ENCODE results near the gene ADD1. TPM values are rescaled to one million over a fixed set of nuclear protein-coding genes. Genes with fewer than 3 reads are reported as not detected.

The ADD1 gene
- total RNA-seq, 6 experiments from 2014 or later = 94.4 to 120 (median 103) TPM

DNA sequence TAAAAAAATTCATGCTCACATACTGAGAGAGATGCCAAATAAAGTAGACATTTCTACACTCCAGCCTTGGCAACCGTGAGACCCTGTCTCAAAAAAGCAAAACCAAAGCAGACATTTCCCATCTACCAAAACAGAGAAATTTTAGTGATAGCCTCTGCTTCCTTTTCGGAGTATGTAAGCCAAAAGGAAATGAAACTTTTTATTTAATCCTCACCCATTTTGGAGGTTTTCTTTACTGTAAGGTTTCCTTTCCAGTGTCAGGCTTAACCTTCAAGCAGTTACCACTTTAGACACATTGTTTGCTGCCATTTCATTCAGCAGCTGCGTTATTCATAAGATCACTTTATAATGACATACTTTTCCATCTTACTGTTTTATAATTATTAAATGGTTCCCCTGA is 15.9 kb downstream of the ADD1 start:
- TF ChIP-seq, protein P1, sequence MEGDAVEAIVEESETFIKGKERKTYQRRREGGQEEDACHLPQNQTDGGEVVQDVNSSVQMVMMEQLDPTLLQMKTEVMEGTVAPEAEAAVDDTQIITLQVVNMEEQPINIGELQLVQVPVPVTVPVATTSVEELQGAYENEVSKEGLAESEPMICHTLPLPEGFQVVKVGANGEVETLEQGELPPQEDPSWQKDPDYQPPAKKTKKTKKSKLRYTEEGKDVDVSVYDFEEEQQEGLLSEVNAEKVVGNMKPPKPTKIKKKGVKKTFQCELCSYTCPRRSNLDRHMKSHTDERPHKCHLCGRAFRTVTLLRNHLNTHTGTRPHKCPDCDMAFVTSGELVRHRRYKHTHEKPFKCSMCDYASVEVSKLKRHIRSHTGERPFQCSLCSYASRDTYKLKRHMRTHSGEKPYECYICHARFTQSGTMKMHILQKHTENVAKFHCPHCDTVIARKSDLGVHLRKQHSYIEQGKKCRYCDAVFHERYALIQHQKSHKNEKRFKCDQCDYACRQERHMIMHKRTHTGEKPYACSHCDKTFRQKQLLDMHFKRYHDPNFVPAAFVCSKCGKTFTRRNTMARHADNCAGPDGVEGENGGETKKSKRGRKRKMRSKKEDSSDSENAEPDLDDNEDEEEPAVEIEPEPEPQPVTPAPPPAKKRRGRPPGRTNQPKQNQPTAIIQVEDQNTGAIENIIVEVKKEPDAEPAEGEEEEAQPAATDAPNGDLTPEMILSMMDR (IDR thresholded peaks at IDR 0.05) = no peak
- no peak for TF ChIP-seq POLR2A (IDR thresholded peaks at IDR 0.05)
- Histone ChIP-seq H3K27me3 (no peaks in the 10 kb centered on the region), H3K9me3 (no peaks in the 10 kb centered on the region), H3K4me3 (no peak overlapping the region), H3K4me1 (peaks cover 0 to 52% (median 22%) of the 10 kb centered on the region in 4 donors), H3K36me3 (peaks cover 0 to 1% (median 0%) of the 10 kb centered on the region in 4 donors), H3K27ac (peak overlapping the region in 2 of 3 donors; percentile 4 to 38)
- DNase-seq = no peak
- WGBS (ENCODE audit: insufficient coverage, low coverage, low lambda C conversion rate, missing lambda C conversion rate) = 51% methylated on average over 3 of the region's 3 CpGs
- no peak for ATAC-seq
- intact Hi-C loops (cut with DNase I) = no loop called here

DNA sequence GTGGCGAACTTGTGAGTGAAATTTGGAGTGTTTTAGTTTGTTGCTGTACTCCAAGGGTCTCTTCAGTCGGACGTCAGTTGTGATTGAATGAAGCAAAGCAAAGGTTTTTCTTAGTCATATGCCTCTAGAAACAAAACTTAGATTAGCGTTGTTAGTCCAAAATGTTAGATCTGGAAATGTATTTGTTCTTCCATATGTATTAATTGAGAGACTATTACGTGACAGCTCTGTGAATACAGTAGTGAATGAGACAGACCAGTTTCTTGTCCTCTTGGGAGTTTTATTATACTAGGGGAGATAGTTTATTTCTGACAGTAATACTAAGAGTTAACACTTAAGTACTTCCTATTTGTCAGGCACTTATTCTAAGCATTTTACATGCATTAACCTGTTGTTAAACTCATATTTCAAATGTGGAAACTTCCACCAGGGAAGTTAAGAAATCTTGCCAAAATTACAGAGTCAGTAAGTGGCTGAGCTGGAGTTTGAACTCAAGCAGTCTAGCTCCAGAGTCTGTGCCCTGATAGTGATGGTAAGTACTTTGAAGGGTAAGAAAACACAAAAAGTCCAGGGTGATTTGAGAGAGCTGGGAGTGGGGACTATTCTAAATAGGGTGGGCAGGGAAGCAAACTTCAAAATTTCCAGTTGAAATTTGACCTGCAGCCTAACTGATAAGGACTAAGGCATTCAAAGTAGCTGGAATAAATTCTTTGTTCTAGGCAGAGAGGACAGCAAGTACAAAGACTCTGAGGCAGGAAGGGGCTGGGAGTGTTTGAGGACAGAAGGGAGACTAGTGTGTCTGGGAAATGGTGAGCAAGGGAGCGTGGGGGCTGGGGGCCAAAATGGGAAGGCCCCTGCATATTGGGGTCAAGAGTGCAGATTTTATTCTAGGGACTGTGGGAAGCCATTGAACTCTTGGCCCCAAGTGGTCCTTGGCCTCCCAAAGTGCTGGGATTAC is 17.0 kb downstream of the ADD1 start:
- H3K4me1 ChIP-seq = peaks cover 0 to 62% (median 26%) of the 10 kb centered on the region in 4 donors
- peak; percentile 38 to 68 (median 51) for ATAC-seq
- WGBS (ENCODE audit: insufficient coverage, low coverage, low lambda C conversion rate, missing lambda C conversion rate) = 81% methylated on average over 6 of the region's 6 CpGs

DNA sequence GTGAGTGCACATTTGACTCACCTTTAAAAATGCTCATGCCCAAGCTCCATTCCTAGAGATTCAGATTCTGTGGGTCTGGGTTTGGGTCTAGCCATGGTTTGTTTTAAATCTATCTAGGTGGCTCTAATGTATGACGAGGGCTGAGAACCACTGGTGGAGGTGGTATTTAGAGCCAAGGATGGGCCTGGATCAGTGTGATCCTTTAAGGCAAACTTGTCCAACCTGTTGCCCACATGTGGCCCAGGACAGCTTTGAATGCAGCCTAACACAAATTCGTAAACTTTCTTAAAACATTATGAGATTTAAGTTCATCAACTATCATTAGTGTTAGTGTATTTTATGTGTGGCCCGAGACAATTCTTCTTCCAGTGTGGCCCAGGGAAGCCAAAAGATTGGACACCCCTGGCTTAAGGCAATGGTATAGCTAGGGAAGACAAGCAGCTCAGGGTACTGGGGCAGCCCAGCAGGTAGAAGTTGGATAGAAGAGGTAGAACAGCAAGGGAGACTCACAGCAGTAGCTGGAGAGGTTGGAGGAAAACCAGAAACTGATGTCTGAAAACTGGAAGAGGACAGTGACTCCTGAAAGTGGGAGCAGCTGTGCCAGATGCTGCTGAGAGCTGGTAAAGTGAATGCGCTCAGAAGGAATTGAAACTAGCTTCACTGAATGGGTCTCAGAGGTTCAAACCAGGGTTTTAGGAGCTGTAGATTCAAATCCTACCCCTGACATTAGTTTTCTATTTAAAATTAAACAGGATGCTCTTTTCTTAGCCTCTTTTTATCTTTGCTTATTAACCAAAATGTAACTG is 18.2 kb downstream of the ADD1 start:
- intact Hi-C loops (cut with DNase I) = no loop called here
- Histone ChIP-seq H3K36me3 (no peaks in the 10 kb centered on the region), H3K4me1 (peaks cover 0 to 73% (median 31%) of the 10 kb centered on the region in 4 donors), H3K27ac (peak overlapping the region in 1 of 3 donors; percentile 16), H3K27me3 (no peaks in the 10 kb centered on the region), H3K4me3 (no peak overlapping the region), H3K9me3 (no peaks in the 10 kb centered on the region)
- ATAC-seq = no peak
- TF ChIP-seq, protein P1 (IDR thresholded peaks at IDR 0.05) = no peak
- 67% methylated on average over 4 of the region's 4 CpGs for WGBS (ENCODE audit: insufficient coverage, low coverage, low lambda C conversion rate, missing lambda C conversion rate)
- DNase-seq = no peak

More for the DNA sequence above, 17.0 kb downstream of the ADD1 start:
- intact Hi-C loops (cut with DNase I) = no loop called here
- Histone ChIP-seq H3K27ac (peak overlapping the region; percentile 16 to 45 (median 17)), H3K9me3 (no peaks in the 10 kb centered on the region), H3K36me3 (no peaks in the 10 kb centered on the region), H3K4me3 (no peak overlapping the region), H3K27me3 (no peaks in the 10 kb centered on the region)
- DNase-seq = peak in 1 of 3 donors; percentile 27
- TF ChIP-seq POLR2A (IDR thresholded peaks at IDR 0.05) = no peak
- TF ChIP-seq, protein P1 (IDR thresholded peaks at IDR 0.05) = no peak

DNA sequence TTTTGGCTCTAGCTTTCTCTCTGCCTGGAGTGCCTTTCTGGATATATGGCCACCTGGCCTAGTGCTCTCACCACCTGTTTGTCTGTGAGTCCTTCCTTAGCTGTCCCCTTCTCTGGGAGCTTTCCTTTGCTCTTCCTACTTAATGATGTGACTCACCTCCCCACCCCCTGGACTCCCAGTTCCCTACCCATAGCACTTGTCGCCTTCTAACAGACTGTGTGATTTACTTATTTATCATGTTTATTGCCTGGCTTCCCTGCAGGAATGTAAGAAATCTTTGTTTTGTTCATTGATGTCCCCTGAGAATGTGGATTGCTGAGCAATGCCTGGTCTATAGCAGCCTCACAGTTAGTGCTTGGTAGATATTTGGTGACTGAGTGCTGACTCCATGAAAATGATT is 18.9 kb downstream of the ADD1 start:
- Histone ChIP-seq H3K36me3 (no peaks in the 10 kb centered on the region), H3K9me3 (no peaks in the 10 kb centered on the region), H3K27me3 (no peaks in the 10 kb centered on the region), H3K4me3 (no peak overlapping the region), H3K27ac (no peak overlapping the region), H3K4me1 (peaks cover 0 to 75% (median 31%) of the 10 kb centered on the region in 4 donors)
- ATAC-seq (no peak), DNase-seq (no peak)
- TF ChIP-seq, protein P1 (IDR thresholded peaks at IDR 0.05) = no peak
- TF ChIP-seq POLR2A (IDR thresholded peaks at IDR 0.05) = no peak
- WGBS (ENCODE audit: insufficient coverage, low coverage, low lambda C conversion rate, missing lambda C conversion rate) = 64% methylated on average over 1 of the region's 1 CpG
- intact Hi-C loops (cut with DNase I) = no loop called here

All from right lobe of liver (tissue), 6 donors.